K562 (cell line): ENCODE results near the gene SOD1. TPM values are rescaled to one million over a fixed set of nuclear protein-coding genes. Genes with fewer than 3 reads are reported as not detected.

Experiments
- CHD1 ChIP-seq: fragments of 200-600 bp; sonication (generic); IDR thresholded peaks from one replicate; pipeline ENCODE4 v1.6.1; 2012; ENCODE audit warnings: mild to moderate bottlenecking, moderate library complexity, low read length, inconsistent platforms
- FIP1L1 ChIP-seq: fragments of 200-400 bp; formaldehyde crosslinking; IDR thresholded peaks from 2 replicates; pipeline ENCODE4 v1.6.1; 2018; ENCODE audit warnings: mild to moderate bottlenecking, low read depth, low read length; ENCODE audit not compliant: poor library complexity, severe bottlenecking
- MAFF ChIP-seq: IDR thresholded peaks from 2 replicates; pipeline ENCODE4 v1.6.1; 2012; ENCODE audit warnings: low read length, improper control_type of control experiment
- MAFG ChIP-seq: fragments of 450-650 bp; conservative IDR thresholded peaks from 2 replicates; pipeline ENCODE4 v1.6.1; 2016; ENCODE audit warnings: missing genetic modification characterization, missing compliant biosample characterization
- MAFK ChIP-seq: IDR thresholded peaks from 2 replicates; pipeline ENCODE4 v1.6.1; 2011; ENCODE audit warnings: low read length, improper control_type of control experiment
- PHF20 ChIP-seq: fragments of 450-650 bp; IDR thresholded peaks from 2 replicates; pipeline ENCODE4 v1.6.1; 2018; ENCODE audit not compliant: partially characterized antibody
- PHF21A ChIP-seq: fragments of 450-650 bp; IDR thresholded peaks from 2 replicates; pipeline ENCODE4 v1.6.1; 2017; ENCODE audit warnings: low read depth, borderline replicate concordance
- PML ChIP-seq: IDR thresholded peaks from 2 replicates; pipeline ENCODE4 v1.6.1; 2012; ENCODE audit warnings: low read length, inconsistent platforms
- PRDM10 ChIP-seq: fragments of 450-650 bp; IDR thresholded peaks from 2 replicates; pipeline ENCODE4 v1.6.1; 2018; ENCODE audit not compliant: partially characterized antibody
- ZNF316 ChIP-seq: fragments of 450-650 bp; IDR thresholded peaks from 2 replicates; pipeline ENCODE4 v1.6.1; 2016
- ZNF41 ChIP-seq: fragments of 250-450 bp; sonication (Bioruptor Pico); conservative IDR thresholded peaks from 2 replicates; pipeline ENCODE4 v1.4.0; 2020; ENCODE audit warnings: mild to moderate bottlenecking
- polyA plus RNA-seq, 8 experiments: library from polyadenylated mRNA; depleted of rRNA in 4 of 8; stranded (reverse) in 5 of 8; unstranded in 3 of 8; fragments of >200 nt; fragmentation: Nextera tagmentation in 2 of 8; fragmentation: Illumina TruSeq in 1 of 8; extraction: Ambion mirVana in 2 of 8; extraction: Trizol in 1 of 8; gene quantifications; 2 replicates each; pipeline versions ENCODE4 v1.2.1 to v1.2.3, GENCODE V29; 2011 to 2014; ENCODE audit warnings: inconsistent platforms in 1 of 8, missing spikeins in 1 of 8
- total RNA-seq, 7 experiments: library from RNA; depleted of rRNA in 6 of 7; stranded (reverse); fragments of >200 nt in 6 of 7; fragmentation: Illumina TruSeq in 2 of 7; extraction: Trizol in 2 of 7; gene quantifications; 2 replicates each; pipeline versions ENCODE4 v1.2.1 to v1.2.3, GENCODE V29; 2011 to 2021; ENCODE audit warnings: low replicate concordance in 1 of 7

The SOD1 gene
- total and polyA plus RNA-seq, 9 of the 15 experiments (the other 6 are each of a cell fraction or from before 2014, with no cell fraction given), result 452 to 1,409 (median 633) TPM

GRCh38 chr21:31666445-31667010 is 7.0 kb downstream of the SOD1 start (continued):
- TF ChIP-seq MAFG (tag), result peak; percentile 81
- peak; percentile 76 for TF ChIP-seq MAFF
- no peak for TF ChIP-seq PHF21A
- peak; percentile 82 for TF ChIP-seq MAFK
- no peak for TF ChIP-seq PRDM10
- no peak for TF ChIP-seq ZNF41 (CRISPR knock-in tag)
- TF ChIP-seq PML, result no peak
- no peak for TF ChIP-seq CHD1
- no peak for TF ChIP-seq FIP1L1
- TF ChIP-seq ZNF316, result peak; percentile 91
- no peak for TF ChIP-seq PHF20
